Measurements from ENCODE around the gene NFKB1.

The NFKB1 gene

DNA sequence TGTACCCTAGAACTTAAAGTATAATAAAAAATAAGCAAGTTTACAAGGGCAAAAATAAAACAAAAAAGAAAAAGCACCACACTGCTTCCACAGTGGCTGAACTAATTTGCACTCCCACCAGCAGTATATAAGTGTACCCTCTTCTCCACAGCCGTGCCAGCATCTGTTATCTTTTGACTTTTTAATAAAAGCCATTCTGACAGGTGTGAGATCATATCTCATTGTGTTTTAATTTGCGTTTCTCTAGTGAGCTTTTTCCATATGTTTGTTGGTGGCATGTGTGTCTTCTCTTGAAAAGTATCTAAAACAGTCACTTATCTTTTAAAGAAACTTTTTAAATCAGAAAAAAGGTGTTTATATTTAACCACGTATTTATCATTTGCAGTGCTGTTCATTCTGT, 71.3 kb downstream of the NFKB1 start:
- DNase-seq, result no peak

DNA sequence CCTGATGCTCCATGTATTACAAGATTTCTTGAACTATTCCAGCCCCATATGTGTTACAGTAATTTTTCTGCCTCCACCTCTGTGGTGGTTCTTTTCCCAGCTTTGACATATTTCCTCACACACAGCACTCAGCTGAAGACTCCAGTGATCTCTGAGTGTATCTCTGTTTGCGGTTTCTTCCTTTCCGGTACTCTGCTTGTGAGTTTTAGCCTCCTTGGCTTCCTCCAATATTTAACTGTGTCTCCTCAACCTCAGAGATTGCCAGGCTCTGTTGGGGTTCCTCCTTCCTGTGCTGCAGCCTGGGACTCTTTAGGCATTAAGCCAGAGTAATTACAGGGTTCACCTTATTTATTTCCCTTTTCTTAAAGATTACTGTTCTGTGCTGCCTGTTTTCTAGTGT, 73.2 kb downstream of the NFKB1 start:
- DNase-seq, result peak; percentile 96 to 98

- DNase-seq, result no peak
Measured at GRCh38 chr4:102575369-102576129, 74.4 kb downstream of the NFKB1 start.

DNA sequence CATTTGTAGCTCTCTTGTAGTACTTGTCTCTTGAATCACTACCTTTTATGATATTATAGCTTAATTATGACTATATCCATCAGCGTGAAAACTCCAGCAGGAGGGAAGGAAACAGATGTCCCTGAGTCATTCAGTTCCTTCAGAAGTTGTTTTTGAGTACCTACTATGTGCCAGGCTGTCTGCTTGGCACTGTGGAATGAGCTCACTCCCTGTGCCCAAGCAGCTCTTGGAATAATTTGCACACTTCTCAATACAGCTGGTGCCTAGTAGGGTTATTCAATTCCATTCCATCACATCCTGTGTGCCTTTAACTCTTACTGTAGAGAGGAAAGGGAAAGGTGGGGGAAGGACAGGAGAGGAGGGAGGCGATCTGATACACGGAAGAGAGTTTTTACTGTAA, 77.1 kb downstream of the NFKB1 start:
- DNase-seq, result no peak

DNA sequence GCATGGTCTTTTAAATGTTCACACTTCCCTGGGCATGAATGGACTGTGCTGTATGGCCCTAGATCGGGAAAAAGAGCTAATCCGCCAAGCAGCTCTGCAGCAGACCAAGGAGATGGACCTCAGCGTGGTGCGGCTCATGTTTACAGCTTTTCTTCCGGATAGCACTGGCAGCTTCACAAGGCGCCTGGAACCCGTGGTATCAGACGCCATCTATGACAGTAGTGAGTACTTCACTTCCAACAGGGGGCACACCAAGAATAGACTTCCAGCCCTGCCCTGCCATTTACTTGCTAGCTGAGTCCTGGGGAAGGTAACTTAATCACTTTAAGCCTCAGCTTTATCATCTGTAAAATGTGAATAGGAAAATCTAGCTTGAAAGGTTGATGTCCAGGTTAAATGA, 77.7 kb downstream of the NFKB1 start:
- DNase-seq, result peak in 1 of 2 experiments; percentile 3

DNA sequence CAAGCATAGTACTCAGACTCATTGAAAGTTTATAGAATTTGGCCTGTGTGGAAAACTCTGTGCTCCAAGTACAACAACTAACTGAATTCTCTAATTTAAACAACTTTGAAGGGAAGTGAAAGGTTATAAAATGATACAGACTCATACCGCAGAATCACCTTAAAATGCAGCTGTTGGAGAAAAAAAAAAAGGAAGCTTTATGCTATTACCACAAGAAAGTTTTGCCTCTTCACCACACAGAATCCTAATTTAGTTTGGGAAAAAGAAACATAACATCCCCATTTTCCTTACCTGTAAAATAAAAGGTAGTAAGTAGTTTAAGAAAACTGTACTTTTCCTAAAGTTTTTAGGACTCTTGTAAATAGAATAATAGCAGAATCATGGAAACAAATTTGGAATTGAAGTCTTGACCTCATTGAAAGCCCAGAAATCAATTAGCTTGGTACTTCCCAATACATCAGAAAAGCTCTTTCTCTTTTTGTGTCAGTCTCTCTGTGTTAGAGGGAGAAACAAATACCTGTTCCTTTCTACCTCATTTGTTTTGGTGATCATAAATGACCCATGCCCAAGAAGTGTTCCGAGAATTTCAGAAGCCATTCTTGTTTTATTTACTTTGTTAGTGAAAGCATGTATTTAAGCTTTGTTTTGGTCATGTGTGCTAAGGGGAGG, 78.8 kb downstream of the NFKB1 start:
- no peak for DNase-seq

GRCh38 chr4:102580463-102580842, 79.3 kb downstream of the NFKB1 start:
- DNase-seq, result no peak

- no peak for DNase-seq
Measured at GRCh38 chr4:102584091-102584490, 82.9 kb downstream of the NFKB1 start.

- DNase-seq, result no peak
Measured at GRCh38 chr4:102585329-102585728, 84.2 kb downstream of the NFKB1 start.

DNA sequence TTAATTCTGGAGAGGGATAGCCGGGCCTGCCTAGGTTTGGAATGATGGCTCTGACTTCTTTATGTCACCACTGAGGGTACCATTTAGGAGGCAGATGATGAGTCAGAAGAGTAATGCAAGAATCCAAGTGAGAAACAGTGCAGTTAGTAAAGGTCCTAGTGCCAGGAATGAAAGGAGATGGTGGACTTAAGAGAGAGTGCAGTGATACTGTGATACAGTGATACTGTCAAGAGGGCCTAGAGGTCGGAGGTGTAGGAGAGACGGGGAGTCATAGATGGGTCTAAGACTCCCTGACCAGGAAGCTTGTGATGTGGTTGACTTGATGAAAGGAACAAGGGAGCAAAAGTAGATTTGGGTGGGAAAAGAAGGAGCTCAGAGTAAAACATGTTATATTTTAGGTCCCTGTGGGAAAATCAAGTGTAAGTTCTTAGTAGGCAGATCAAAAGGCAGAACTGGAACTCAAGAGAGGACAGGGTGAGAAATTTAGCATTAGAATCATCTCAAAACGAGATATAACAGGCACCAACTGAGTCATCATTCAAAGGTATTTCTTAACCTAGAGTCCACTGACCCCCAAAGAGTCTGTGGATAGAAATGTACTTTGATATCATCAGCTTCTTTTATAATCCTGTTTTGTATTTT, 85.0 kb downstream of the NFKB1 start:
- DNase-seq, result no peak

DNA sequence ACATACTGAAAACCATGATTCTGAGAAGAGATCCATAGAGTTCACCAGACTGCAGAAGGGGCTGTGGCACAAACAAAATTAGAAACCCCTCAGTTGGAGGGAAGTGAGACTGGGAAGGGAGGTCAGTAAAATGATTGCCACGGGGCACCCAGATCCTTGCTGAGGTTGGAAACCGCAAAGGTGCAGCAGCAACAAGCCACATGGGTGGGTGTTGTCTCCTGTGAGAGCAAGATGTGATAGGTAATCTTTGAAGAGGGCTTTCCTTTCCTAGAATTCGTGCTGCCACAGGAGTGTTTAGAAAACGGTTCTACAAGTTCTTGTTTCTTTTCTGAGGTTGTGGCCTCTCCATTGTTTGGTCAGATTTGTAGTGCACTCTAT, 85.5 kb downstream of the NFKB1 start:
- no peak for DNase-seq

DNA sequence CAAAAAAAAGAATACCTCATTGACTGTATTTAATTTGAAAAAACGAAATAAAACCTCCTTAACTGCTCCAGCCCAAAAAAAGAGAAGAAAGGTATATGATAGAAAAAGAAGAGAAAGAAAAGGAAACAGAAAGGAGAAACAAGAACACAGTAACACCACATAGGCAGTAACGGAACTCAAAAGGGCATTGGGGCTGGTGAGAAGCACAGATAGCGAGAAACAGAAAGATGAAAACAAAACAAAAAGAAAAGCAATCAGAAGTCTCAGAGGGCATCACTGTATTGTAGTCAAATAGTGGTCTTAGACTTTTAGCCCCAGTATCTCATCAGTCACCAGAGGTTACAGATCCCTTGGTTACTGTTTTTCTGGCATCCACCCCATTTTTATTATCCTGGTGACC, 88.6 kb downstream of the NFKB1 start:
- DNase-seq, result no peak

GRCh38 chr4:102592256-102592655, 91.1 kb downstream of the NFKB1 start:
- no peak for DNase-seq

DNA sequence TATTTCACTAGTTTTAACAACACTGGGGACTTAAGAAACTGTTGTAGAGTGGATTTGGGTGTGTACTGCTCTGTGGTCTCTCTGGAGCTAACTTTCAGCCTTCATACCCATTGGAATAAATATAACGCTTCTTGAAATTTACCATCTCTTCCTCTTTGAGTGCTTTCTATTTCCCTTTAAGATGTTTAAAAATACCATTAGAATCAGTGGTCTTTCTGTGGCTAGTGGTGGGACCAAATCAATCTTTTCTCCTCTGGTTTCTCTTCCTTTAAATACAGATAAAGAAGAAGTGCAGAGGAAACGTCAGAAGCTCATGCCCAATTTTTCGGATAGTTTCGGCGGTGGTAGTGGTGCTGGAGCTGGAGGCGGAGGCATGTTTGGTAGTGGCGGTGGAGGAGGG, 92.0 kb downstream of the NFKB1 start:
- DNase-seq, result no peak

DNA sequence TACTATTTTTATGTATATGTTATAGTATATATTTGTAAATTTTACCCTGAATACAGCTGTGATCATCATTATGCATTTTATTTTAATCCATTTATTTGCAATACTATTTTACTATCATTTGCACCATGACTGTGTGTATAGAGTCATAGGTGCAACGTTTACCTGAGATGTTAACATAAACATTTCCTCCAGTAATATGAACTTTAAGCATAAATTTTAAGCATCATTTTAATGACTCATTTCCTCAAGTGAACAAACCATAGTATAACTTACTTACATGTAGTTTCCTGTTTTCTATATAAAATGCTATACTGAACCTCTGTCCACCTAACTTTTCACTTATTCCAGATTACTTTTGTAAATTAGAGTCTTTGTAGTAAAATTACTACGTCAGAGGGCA, 92.8 kb downstream of the NFKB1 start:
- DNase-seq, result no peak

DNA sequence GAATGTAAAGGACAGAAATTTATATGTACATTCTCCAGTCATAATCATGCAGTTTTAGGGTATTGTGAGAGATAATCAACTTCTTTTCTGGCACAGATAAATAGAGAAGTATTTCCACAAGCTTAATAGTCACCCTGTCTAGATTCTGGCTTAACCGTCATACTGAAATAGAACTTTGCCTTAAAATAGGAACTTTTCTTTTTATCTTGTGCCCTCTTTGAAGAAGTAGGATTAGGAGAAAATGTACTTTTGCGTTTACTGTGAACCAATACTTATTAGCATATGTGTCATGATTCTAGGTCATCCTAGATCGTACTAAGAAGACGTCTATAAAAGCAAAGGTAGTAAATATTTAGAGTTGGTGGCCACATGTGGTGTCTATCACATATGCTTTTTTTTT, 95.4 kb downstream of the NFKB1 start:
- no peak for DNase-seq

- DNase-seq, result no peak
Measured at GRCh38 chr4:102598086-102598761, 97.1 kb downstream of the NFKB1 start.

DNA sequence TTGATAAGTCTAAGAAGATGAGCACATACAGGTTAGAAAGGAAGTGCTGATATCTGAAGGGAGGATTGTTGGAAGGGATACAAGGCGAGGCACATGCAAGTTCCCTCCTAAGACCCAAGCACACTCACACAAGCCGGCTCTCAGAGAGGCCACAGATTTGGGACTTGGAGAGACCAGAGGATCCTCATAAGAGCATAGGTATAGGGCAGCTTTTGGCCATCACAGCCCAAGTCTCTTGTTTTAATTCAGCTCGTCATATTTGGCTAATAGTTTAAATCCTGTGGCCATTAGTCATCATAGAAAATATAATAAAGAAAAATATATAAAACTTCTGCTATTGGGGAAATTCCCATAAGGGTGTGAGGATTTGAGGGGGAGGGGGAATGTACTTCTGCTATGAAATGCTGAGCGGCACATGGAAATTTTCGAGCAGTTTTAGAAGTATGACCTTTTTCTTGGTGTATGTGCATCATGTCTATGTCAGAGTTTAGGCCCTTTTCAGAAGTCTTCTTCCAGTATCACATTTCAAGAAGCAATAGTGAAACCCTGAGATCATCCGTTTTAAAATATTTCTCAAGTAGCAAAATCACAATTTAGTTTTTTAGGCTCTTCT, 97.7 kb downstream of the NFKB1 start:
- no peak for DNase-seq

DNA sequence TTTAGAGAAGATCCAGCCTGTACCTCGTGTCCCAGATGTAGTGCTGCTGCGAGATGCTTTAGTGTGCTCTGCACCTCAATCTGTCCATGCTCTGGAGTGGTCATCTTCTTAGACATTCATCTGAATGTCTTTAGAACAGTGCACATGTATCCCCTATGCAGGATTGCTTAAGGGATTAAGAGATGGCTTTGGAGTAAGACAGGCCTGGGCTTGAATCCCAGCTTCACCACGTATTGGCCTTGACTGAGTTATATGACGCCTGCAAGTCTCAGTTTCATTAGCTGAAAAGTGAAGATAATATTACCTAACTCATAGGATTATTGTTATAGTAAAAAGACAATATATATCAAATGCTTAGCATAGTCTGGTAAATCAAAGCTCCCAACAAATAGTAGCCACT, 98.3 kb downstream of the NFKB1 start:
- DNase-seq, result no peak

- no peak for DNase-seq
Measured at GRCh38 chr4:102599886-102600285, 98.7 kb downstream of the NFKB1 start.

DNA sequence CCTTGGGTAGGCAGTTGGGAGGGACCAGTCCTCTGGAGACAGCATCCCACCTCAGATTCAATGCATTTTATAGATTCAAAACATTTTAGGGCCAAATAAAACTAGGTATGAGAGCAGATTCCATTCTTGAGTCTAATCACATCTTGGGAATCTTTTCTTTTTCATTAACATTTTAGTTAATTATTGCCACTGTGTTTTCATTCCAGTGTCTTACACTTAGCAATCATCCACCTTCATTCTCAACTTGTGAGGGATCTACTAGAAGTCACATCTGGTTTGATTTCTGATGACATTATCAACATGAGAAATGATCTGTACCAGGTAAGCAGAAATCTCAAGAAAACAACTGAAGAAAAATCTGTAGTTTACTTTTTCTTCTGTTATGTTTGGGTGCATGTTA, 99.5 kb downstream of the NFKB1 start:
- DNase-seq, result no peak

- DNase-seq, result no peak
Measured at GRCh38 chr4:102601586-102602227, 100.5 kb downstream of the NFKB1 start.
